HG03135 (cell line): Measurements from ENCODE around the gene WNK1.
"Not testable (repeated sequence)": the region's sequence is repeated elsewhere in the genome, so short reads cannot be mapped to it uniquely, and the experiment has no call there.

ENCODE experiments used
- ATAC-seq: cut with Tn5 transposase; IDR thresholded peaks from one replicate; pipeline ENCODE4 v1.9.1; 2021; ENCODE audit warnings: mild to moderate bottlenecking, moderate library complexity; ENCODE audit not compliant: unreplicated experiment

The WNK1 gene

GRCh38 chr12:810671-811415, 58.5 kb downstream of the WNK1 start:
- ATAC-seq, result no peak

DNA sequence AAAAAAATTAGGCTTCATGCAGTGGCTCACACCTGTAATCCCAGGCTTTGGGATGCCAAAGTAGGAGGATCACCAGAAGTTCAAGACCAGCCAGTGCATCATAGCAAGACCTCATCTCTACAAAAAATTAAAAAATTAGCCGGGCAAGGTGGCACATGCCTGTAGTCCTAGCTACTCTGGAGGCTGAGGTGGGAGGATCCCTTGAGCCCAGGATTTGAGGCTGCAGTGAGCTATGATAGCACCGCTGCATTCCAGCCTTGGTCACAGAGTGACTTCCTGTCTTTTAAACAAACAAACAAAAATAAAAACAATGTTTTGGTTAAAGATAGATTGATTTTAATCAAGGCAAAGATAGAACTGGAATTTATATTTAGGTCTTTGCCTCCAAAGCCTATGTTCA, 60.6 kb downstream of the WNK1 start:
- no peak for ATAC-seq

GRCh38 chr12:817456-817855, 65.1 kb downstream of the WNK1 start:
- ATAC-seq, result not testable (repeated sequence)

DNA sequence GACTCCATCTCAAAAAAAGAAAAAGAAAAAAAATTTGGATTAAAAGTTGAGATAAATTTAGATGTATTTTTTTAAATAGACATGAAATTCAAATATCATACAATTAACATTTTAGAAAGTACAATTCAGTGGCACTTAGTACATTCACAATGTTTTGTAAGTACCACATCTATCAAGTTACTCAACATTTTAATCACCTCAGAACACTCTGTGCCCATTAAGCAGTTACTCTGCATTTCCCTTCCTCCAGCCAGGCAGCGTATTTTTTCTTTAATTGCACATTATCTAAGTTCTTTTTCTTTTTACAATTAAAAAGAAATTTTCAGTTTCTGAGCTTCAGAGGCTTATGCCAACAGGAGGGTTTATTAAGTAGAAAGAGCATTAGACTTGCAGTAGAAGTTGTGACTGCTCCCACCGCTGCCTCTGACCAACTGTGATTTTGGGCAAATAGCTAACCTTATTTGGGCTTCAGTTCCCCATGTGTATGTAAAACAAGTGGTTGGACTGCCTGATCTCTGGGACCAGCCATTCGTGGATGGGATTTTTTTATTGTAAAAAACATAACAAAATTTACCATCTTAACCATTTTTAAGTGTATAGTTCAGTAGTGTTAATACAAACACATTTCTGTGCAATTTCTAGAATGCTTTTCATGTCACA, 65.7 kb downstream of the WNK1 start:
- ATAC-seq, result no peak

DNA sequence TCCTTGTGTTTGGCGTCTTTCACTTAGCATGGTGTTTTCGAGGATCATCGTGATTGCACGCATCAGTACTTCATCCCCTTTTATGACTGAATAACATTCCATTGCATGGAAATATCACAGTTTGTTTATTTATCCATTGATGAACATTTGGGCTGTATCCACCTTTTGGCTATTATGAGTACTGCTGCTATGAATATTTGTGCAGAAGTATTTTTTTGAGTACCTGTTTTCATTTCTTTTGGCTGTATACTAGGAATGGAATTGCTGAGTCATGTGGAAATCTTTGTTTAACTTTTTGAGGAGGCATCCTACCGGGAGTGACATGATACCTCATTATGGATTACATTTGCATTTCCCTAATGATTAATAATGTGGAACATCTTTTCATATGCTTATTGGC, 66.4 kb downstream of the WNK1 start:
- no peak for ATAC-seq

DNA sequence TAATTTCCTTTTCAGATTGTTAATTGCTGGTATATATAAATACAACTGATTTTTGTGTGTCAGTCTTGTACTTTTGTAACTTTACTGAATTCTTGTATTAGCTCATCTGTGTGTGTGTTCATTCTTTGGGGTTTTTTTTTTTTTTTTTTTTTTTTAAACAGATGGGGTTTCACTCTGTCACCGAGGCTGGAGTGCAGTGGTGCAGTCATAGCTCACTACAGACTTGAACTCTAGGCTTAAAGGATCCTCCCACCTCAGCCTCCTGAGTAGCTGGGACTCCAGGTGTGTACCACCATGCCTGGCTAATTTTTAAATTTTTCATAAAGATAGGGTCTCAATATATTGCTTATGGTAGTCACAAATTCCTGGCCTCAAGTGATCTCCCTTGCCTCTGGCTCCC, 68.0 kb downstream of the WNK1 start:
- ATAC-seq, result no peak

GRCh38 chr12:823028-823698, 70.8 kb downstream of the WNK1 start:
- ATAC-seq, result peak; percentile 91

DNA sequence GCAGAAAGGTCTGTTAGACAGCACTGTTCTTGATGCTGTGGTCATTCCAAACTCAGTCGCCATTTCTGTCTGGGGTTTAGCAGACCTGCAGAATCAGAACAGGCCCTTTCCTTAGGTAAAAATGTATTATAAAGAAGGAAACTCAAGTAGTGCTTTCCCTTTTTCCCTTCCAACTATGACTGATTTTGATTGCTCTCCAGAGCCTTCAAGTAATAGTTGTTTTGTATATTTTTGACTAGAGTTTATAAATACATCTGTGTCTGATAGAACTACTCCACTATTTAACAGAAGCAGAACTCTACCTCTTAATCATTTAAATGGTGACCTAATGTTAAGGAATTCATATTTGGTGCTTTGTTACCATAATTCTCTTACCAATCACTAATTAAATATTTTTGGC, 74.0 kb downstream of the WNK1 start:
- ATAC-seq, result no peak

- no peak for ATAC-seq
Observed at GRCh38 chr12:828726-829395, 76.5 kb downstream of the WNK1 start.

DNA sequence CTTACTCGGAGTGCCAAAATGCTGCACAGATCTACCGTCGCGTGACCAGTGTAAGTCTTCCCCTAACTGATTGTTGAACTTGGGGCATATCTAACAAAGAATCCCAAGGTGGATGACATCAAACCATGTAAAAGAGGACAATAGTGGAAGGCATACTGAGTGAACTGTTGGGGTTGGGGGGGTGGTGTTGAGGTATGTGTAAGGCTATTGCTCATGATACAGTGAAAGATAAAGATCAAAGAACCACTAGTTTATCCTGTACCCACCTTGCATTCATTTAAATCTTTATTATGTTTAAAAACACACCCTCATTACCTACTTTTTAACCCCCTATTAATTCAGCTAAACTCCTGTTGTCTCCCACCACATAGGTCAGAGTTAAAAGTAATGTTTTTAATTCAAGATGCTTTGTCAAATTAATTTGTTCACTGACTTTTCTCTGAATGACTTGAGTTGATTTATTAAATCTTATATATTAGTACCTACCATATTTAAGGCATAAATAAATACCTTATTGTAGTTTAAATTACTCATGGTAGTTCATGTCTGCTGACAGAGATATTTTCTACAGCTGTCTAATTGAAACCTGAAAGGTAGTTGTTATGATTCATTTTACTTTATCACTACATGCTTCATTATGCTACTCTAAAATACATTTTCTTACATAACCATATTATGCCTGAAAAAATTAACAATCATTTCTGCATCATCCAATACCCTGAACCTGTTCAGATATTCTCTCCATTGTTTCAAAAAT, 77.9 kb downstream of the WNK1 start:
- no peak for ATAC-seq

DNA sequence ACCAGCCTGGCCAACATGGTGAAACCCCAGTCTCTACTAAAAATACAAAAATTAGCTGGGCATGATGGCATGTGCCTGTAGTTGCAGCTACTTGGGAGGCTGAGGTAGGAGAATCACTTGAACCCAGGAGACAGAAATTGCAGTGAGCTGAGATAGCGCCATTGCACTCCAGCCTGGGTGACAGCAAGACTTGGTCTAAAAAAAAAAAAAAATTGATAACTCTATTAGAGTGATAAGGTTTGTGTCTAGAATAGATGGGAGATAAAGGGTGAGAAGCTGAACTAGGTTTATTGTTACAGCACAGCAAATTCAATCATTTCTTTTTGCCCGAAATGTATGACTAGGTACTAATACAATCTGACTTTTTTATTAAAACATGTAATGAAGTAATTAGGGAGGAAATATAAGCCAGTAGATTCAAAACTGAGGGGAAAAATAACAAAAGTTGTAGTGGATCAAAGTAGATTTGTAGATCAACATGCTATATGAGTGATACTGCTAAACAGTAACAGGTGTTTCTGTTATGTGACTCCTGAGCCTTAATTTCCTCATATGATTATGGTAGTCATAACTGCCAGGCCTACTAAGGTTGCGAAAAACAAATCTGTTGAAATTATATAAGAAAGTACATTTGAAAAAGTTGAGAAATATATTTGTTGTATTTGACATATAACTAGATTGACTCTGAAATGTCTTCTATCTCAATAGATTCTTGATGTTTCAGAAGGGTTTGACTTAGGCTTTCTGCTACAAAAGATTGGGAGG, 83.6 kb downstream of the WNK1 start:
- ATAC-seq, result no peak

GRCh38 chr12:836952-837351, 84.6 kb downstream of the WNK1 start:
- no peak for ATAC-seq

DNA sequence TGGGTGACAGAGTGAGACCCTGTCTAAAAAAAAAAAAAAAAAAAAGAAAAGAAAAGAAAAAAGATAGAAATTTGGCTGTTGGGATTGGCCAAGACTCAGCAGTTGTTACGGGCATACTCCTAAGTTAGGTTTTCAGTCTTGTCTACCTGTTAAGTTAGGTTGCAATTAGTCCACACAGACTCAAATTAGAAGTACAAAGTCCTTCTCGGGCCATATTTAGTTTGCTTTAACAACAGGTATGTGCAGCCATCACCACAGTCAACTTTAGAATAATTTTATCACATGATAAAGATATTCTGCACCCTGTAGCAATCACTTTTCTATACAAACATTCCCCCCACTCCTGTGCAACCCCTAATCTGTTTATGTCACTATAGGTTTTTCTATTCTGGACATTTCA, 85.2 kb downstream of the WNK1 start:
- no peak for ATAC-seq

DNA sequence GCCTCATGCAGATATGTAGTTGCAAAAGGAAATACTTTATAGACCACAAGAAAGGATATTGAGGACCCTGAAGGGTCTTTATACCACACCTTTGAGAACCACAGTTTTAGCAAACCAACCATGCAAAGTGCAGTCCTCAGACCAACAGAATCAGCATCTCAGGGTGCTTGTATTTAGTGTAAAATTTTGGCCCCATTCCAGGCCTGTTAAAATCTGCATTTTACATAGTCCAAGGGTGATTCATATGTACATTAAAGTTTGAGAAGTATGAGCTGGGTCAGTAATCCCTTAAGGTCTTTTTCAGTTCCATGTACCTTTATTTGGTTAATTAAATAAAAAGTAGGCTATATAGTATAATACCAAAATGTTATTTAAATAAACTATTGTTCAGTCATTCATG, 91.2 kb downstream of the WNK1 start:
- no peak for ATAC-seq

DNA sequence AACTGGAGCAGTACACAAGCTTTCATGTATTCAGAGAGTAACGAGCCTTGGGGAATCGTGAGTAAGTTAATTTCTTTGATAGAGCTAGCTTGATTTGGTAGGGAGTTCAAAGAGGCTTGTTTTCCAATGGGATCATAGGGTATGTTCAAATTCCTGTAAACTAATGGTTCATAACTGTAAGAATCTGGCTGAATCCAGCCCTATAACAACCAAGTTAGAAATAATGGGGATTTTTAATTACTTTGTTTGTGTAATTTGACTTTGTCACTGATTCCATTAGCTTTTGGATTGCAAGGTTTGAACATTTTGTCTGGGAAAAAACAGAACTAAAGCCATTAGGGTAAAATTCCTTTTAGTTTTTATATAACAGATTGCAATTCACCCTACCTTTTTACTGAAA, 94.0 kb downstream of the WNK1 start:
- ATAC-seq, result no peak

GRCh38 chr12:848173-848865, 95.9 kb downstream of the WNK1 start:
- ATAC-seq, result no peak

DNA sequence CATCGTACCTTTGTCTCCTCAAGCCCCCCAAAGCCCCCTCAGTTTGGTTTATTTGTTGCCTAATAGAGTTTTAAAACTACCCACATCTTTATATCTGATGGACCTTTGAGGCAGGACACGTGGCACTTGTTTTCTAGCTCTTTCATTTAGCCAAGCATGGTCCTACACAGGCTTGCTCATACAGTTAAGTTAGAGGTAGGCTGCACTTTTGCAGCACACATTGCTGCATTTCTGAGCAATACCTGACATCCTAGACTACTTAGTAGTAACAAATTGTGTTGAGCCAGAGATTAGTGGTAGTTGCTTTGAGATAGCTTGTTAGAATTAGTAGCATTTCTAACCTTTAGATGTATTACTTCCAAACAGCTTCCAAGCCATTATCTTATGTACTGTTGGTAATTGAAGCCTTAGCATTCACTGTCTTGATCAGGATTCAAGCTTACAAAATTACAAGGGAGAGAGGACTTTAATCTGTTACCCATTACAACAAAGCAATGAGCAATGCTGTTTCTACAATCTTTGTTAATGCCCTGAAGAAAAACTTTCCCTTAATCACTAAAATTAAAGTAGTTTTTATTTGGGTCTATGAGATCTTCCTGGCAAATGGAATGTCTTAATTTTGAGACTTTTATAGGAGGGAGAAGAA, 96.6 kb downstream of the WNK1 start:
- no peak for ATAC-seq

DNA sequence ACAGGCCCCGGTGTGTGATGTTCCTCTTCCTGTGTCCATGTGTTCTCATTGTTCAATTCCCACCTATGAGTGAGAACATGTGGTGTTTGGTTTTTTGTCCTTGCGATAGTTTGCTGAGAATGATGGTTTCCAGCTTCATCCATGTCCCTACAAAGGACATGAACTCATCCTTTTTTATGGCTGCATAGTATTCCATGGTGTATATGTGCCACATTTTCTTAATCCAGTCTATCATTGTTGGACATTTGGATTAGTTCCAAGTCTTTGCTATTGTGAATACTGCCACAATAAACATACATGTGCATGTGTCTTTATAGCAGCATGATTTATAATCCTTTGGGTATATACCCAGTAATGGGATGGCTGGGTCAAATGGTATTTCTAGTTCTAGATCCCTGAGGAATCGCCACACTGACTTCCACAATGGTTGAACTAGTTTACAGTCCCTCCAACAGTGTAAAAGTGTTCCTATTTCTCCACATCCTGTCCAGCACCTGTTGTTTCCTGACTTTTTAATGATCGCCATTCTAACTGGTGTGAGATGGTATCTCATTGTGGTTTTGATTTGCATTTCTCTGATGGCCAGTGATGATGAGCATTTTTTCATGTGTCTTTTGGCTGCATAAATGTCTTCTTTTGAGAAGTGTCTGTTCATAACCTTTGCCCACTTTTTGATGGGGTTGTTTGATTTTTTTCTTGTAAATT, 97.5 kb downstream of the WNK1 start:
- not testable (repeated sequence) for ATAC-seq
